ENCODE results near the gene FANCD2OS. TPM values are rescaled to one million over a fixed set of nuclear protein-coding genes. Genes with fewer than 3 reads are reported as not detected.
A peak's percentile ranks its signal among the peaks of the same experiment; 100 is the strongest.
"Not testable (repeated sequence)": the region's sequence is repeated elsewhere in the genome, so short reads cannot be mapped to it uniquely, and the experiment has no call there.

FANCD2OS gene
- total RNA-seq, 2 experiments from 2014 or later, result not detected

DNA sequence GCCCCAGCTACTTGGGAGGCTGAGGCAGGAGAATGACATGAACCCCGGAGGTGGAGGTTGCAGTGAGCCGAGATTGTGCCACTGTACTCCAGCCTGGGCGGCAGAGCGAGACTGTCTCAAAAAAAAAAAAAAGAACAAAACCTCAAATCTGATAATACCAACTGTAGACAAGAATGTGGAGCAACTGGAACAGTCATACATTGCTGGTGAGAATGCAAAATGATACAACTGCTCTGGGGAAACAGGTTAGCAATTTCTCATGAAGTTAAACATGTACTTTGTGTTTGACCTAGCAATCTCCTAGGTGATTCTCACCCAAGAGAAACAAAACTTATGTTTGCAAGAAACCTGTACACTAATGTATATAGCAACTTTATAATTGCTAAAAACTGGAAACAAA lies 29.1 kb upstream of the FANCD2OS start:
- no peak for ATAC-seq
- H3K36me3 Mint-ChIP-seq (ENCODE audit: low read depth), result peaks cover 1% of the 10 kb centered on the region
- intact Hi-C loops (cut with DNase I, micrococcal nuclease), result no loop called here
- ChIA-PET POLR2A (no interaction called here), CTCF (interaction anchor here (0.6 kb wide), 1 partner anchor 52 kb away, joined by 3 read pairs; no protein-coding TSS in a partner anchor)
- no peak for DNase-seq
- H3K27me3 Mint-ChIP-seq, result no peaks in the 10 kb centered on the region
- H3K4me3 Mint-ChIP-seq, result no peak overlapping the region
- H3K27ac Mint-ChIP-seq, result no peak overlapping the region
- peaks cover 2% of the 10 kb centered on the region for H3K9me3 Mint-ChIP-seq (ENCODE audit: low read depth)
- no peaks in the 10 kb centered on the region for H3K4me1 Mint-ChIP-seq

DNA sequence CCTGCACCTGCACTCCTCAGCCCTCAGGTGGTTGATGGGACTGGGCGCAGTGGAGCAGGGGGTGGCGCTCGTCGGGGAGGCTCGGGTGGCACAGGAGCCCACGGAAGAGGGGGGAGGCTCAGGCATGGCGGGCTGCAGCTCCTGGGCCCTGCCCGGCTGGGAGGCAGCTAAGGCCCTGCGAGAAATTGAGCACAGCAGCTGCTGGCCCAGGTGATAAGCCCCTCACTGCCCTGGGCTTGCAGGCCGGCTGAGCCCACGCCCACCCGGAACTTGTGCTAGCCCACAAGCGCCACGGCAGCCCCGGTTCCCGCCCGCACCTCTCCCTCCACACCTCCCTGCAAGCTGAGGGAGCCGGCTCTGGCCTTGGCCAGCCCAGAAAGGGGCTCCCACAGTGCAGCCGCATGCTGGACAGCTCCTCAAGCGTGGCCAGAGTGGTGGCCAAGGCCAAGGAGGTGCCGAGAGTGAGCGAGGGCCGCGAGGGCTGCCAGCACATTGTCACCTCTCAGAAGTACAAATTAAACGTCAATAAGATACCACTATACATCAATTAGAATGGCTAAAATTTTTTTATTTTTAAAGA lies 28.5 kb upstream of the FANCD2OS start:
- no peaks in the 10 kb centered on the region for H3K36me3 Mint-ChIP-seq (ENCODE audit: low read depth)
- H3K4me1 Mint-ChIP-seq, result no peaks in the 10 kb centered on the region
- no peak overlapping the region for H3K4me3 Mint-ChIP-seq
- intact Hi-C loops (cut with DNase I, micrococcal nuclease), result no loop called here
- H3K27ac Mint-ChIP-seq, result no peak overlapping the region
- DNase-seq, result no peak
- ChIA-PET CTCF (interaction anchor here (0.6 kb wide), 2 partner anchors 52 to 211 kb away, joined by 3 to 4 read pairs; no protein-coding TSS in a partner anchor), POLR2A (no interaction called here)
- no peaks in the 10 kb centered on the region for H3K27me3 Mint-ChIP-seq
- ATAC-seq, result no peak
- H3K9me3 Mint-ChIP-seq (ENCODE audit: low read depth), result peaks cover 2% of the 10 kb centered on the region

DNA sequence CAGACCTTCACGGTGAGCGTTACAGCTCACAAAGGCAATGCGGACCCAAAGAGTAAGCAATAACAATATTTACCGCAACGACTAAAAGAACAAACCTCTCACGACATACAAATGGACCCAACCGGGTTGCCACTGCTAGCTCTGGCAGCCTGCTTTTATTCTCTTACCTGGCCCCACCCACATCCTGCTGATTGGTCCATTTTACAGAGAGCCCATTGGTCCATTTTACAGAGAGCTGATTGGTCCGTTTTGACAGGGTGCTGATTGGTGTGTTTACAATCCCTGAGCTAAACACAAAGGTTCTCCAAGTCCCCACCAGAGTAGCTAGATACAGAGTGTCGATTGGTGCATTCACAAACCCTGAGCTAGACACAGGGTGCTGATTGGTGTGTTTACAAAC lies 27.8 kb upstream of the FANCD2OS start:
- ATAC-seq, result not testable (repeated sequence)
- CTCF ChIA-PET, result interaction anchor here (0.6 kb wide), 1 partner anchor 114 kb away, joined by 3 read pairs; no protein-coding TSS in a partner anchor

DNA sequence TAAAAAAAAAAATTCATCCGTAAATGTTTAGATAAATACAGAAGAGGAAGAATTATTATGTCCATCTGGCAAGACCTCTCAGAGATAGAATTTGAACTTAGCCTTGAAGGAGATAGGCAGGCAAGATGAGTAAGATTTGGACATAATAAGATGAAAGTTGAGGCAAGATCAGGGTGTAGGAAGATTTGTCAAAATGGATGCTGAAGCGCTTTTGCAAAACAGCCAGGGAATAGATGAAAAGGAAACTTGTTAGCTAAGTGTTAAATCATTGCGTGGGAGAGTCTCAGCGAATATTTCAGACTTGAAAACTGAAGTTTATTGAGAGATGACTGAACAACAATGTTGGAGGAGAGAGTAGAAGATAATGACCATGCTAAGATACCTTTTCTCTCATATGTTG lies 14.7 kb upstream of the FANCD2OS start:
- H3K36me3 Mint-ChIP-seq (ENCODE audit: low read depth), result peaks cover 70% of the 10 kb centered on the region
- H3K4me3 Mint-ChIP-seq, result no peak overlapping the region
- CTCF ChIA-PET, result interaction anchor here (0.7 to 1.0 kb wide), 3 partner anchors 19 to 109 kb away, joined by 3 to 5 read pairs (median 3); partner anchors contain the start of gene VHL
- H3K27ac Mint-ChIP-seq, result peak overlapping the region; percentile 84
- ATAC-seq (peak; percentile 61), DNase-seq (no peak)
- H3K27me3 Mint-ChIP-seq, result no peaks in the 10 kb centered on the region
- POLR2A ChIA-PET, result interaction anchor here (0.6 to 0.9 kb wide), 2 partner anchors 135 to 139 kb away, joined by 3 to 5 read pairs; no protein-coding TSS in a partner anchor
- H3K9me3 Mint-ChIP-seq (ENCODE audit: low read depth), result no peaks in the 10 kb centered on the region
- intact Hi-C loops (cut with DNase I, micrococcal nuclease), result no loop called here
- peaks cover 46% of the 10 kb centered on the region for H3K4me1 Mint-ChIP-seq

More for the DNA sequence above, 27.8 kb upstream of the FANCD2OS start:
- POLR2A ChIA-PET; H3K27me3 Mint-ChIP-seq; H3K27ac Mint-ChIP-seq; H3K4me1 Mint-ChIP-seq; H3K9me3 Mint-ChIP-seq (ENCODE audit: low read depth); H3K36me3 Mint-ChIP-seq (ENCODE audit: low read depth); H3K4me3 Mint-ChIP-seq; intact Hi-C loops (cut with DNase I, micrococcal nuclease): not testable (repeated sequence)
- peak; percentile 19 for DNase-seq

DNA sequence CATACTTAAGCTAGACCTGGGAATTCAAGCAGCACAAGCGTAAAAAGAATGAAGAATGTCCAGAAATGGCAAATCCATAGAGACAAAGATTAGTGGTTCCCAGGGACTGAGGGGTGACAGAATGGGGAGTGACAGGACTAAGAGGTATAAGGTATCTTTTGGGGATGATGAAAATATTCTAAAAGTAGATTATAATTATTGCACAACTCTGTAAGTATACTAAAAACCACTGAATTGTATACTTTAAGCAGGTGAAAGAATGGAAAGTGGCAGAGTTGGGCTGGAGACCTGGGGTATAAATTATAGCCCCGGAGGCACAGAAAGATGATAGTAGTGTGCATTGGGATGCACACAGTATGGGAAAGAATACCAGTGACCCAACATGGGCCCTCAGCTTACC lies 13.0 kb upstream of the FANCD2OS start:
- Mint-ChIP-seq H3K9me3 (ENCODE audit: low read depth) (no peaks in the 10 kb centered on the region), H3K27ac (no peak overlapping the region), H3K27me3 (no peaks in the 10 kb centered on the region), H3K4me1 (peaks cover 58% of the 10 kb centered on the region), H3K36me3 (ENCODE audit: low read depth) (peaks cover 64% of the 10 kb centered on the region), H3K4me3 (no peak overlapping the region)
- intact Hi-C loops (cut with DNase I, micrococcal nuclease), result no loop called here
- ChIA-PET CTCF (interaction anchor here (1.0 kb wide), 1 partner anchor 140 kb away, joined by 3 read pairs; no protein-coding TSS in a partner anchor), POLR2A (interaction anchor here (0.5 kb wide), 1 partner anchor 143 kb away, joined by 5 read pairs; no protein-coding TSS in a partner anchor)
- ATAC-seq, result no peak
- DNase-seq, result no peak

DNA sequence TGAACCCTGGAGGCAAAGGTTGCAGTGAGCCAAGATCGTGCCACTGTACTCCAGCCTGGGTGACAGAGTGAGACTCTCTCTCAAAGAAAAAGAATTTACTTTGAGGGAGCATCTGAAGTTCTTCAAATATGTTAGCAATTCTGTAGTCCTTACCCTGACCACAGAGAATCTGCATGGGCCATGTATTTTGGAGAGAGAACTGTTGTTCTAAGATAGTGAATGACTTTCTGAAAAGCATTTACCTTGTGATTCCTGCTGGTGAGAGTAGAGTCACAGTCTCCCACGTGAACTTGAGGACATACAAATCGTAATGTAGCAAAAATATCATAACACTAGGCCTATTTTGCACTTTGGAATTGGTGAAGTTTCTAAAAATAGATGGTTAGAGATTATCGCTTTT lies 11.3 kb upstream of the FANCD2OS start:
- no peak for DNase-seq
- ChIA-PET CTCF (no interaction called here), POLR2A (interaction anchor here (0.6 kb wide), 1 partner anchor 184 kb away, joined by 7 read pairs; no protein-coding TSS in a partner anchor)
- H3K4me3 Mint-ChIP-seq, result no peak overlapping the region
- H3K36me3 Mint-ChIP-seq (ENCODE audit: low read depth), result peaks cover 56% of the 10 kb centered on the region
- intact Hi-C loops (cut with DNase I, micrococcal nuclease), result loop anchor here in 1 of 2 experiments (5.0 kb wide), 2 partner anchors 108 to 123 kb away; no protein-coding TSS in a partner anchor
- peaks cover 57% of the 10 kb centered on the region for H3K4me1 Mint-ChIP-seq
- no peaks in the 10 kb centered on the region for H3K9me3 Mint-ChIP-seq (ENCODE audit: low read depth)
- no peak for ATAC-seq
- H3K27me3 Mint-ChIP-seq, result no peaks in the 10 kb centered on the region
- H3K27ac Mint-ChIP-seq, result peak overlapping the region; percentile 13

DNA sequence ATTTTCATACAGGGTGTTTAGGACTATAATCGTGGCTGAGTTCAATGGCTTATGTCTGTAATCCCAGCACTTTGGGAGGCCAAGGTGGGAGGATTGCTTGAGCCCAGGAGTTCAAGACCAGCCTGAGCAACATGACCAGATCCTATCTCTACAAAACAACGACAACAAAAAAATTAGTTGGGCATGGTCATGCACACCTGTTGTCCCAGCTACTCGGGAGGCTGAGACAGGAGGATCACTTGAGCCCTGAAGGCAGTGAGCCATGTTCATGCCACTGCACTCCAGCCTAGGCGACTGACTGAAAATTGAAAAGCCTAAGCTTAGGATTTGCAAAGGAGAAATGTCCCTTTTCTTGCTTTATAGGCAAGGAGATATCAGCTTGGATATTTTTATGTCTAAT lies 8.9 kb upstream of the FANCD2OS start:
- ChIA-PET POLR2A (interaction anchor here (0.7 to 1.5 kb wide), 2 partner anchors 10 to 152 kb away, joined by 3 to 9 read pairs; no protein-coding TSS in a partner anchor), CTCF (interaction anchor here (0.6 to 1.9 kb wide), 5 partner anchors 13 to 147 kb away, joined by 3 to 7 read pairs (median 4); no protein-coding TSS in a partner anchor)
- no peaks in the 10 kb centered on the region for H3K9me3 Mint-ChIP-seq (ENCODE audit: low read depth)
- H3K4me1 Mint-ChIP-seq, result peaks cover 43% of the 10 kb centered on the region
- intact Hi-C loops (cut with DNase I, micrococcal nuclease), result loop anchor here in 1 of 2 experiments (5.0 kb wide), 2 partner anchors 110 to 125 kb away; no protein-coding TSS in a partner anchor
- H3K36me3 Mint-ChIP-seq (ENCODE audit: low read depth), result peaks cover 41% of the 10 kb centered on the region
- ATAC-seq (no peak), DNase-seq (no peak)
- peak overlapping the region; percentile 96 for H3K4me3 Mint-ChIP-seq
- H3K27ac Mint-ChIP-seq, result peak overlapping the region; percentile 92
- no peaks in the 10 kb centered on the region for H3K27me3 Mint-ChIP-seq

DNA sequence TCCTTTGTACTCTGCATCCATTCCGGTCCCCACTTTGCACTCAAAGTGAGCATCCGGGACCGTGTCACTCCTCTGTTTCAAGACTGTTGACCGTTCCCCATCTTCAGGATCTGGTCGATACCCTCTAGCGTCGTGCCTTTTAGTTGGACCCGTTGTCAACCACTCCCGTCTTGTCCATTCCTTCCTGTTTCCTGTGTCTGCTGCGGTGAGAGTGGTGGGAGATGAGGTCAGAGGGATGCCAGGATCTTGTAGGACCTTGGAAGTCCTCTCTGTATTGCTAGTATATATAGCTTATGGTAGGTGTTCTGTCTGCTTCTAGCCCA lies 8.0 kb upstream of the FANCD2OS start:
- ATAC-seq, result peak; percentile 20
- DNase-seq, result no peak
- H3K4me1 Mint-ChIP-seq, result peaks cover 40% of the 10 kb centered on the region
- peak overlapping the region; percentile 96 for H3K4me3 Mint-ChIP-seq
- peak overlapping the region; percentile 92 for H3K27ac Mint-ChIP-seq
- CTCF ChIA-PET, result interaction anchor here (0.6 to 1.9 kb wide), 3 partner anchors 134 to 149 kb away, joined by 5 to 7 read pairs (median 5); no protein-coding TSS in a partner anchor
- H3K27me3 Mint-ChIP-seq, result no peaks in the 10 kb centered on the region
- POLR2A ChIA-PET, result interaction anchor here (0.7 kb wide), 1 partner anchor 153 kb away, joined by 3 read pairs; no protein-coding TSS in a partner anchor
- H3K36me3 Mint-ChIP-seq (ENCODE audit: low read depth), result peaks cover 38% of the 10 kb centered on the region
- no peaks in the 10 kb centered on the region for H3K9me3 Mint-ChIP-seq (ENCODE audit: low read depth)
- intact Hi-C loops (cut with DNase I, micrococcal nuclease), result loop anchor here in 1 of 2 experiments (5.0 kb wide), 2 partner anchors 111 to 126 kb away; no protein-coding TSS in a partner anchor

DNA sequence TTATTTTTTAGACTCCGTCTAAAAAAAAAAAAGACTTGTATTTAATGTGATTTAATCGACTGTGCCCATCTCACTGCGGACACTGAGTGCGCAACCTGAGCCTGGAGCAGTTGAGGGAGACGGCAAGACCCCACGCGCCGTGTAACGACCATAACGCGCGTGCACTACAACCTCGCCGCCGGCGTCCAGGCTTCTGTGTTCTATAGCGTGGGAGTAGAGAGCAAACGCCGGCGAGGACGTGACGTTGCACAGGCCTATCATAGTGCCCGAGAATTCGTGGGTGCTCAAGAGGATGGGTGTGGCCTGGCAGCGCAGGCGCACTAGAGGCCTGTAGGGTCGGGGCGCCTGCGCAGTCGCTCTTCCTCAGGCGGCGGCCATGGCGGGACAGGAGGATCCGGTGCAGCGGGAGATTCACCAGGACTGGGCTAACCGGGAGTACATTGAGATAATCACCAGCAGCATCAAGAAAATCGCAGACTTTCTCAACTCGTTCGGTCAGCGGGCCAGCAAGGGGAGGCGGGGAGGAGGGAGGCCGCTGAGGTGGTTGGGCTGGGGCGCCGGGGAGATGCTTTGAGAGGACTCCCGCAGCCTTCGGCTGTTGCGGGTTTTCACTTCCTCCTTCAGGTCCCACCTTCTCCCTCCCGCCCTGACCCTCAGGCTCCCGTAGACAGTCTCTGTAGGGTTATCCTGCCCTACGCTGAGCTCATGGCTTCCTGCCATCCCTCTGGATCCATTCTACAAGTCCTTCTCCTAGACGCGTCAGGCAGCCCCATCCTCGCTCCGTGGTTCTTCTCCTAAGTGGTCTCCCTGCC lies 7.5 kb upstream of the FANCD2OS start, which contains the start of gene BRK1:
Gene BRK1 (plus strand): TSS at position 350 of the 812 bp plus-strand sequence. CDS start 27 bp downstream, at position 377.
- H3K9me3 Mint-ChIP-seq (ENCODE audit: low read depth), result no peaks in the 10 kb centered on the region
- CTCF ChIA-PET, result interaction anchor here (0.6 to 1.3 kb wide), 2 partner anchors 135 to 150 kb away, joined by 5 read pairs; no protein-coding TSS in a partner anchor
- H3K4me3 Mint-ChIP-seq, result peak within 1 kb of the TSS; percentile 96
- peak; percentile 98 for DNase-seq
- intact Hi-C loops (cut with DNase I, micrococcal nuclease), result loop anchor here (1.0 to 5.0 kb wide), 17 partner anchors 26 to 719 kb away; partner anchors contain the start of genes JAGN1 (in 2 of the 2), SEC13 (in 2 of the 2), EMC3 (in 1 of the 2) and FANCD2 (in 1 of the 2)
- ATAC-seq, result peak; percentile 98
- H3K27me3 Mint-ChIP-seq, result no peaks in the 10 kb centered on the region
- H3K36me3 Mint-ChIP-seq (ENCODE audit: low read depth), result peaks cover 32% of the 10 kb centered on the region
- peaks cover 35% of the 10 kb centered on the region for H3K4me1 Mint-ChIP-seq
- POLR2A ChIA-PET, result interaction anchor here (0.5 to 0.6 kb wide), 2 partner anchors 113 to 134 kb away, joined by 3 to 7 read pairs; no protein-coding TSS in a partner anchor
- H3K27ac Mint-ChIP-seq, result peak within 1 kb of the TSS; percentile 92

DNA sequence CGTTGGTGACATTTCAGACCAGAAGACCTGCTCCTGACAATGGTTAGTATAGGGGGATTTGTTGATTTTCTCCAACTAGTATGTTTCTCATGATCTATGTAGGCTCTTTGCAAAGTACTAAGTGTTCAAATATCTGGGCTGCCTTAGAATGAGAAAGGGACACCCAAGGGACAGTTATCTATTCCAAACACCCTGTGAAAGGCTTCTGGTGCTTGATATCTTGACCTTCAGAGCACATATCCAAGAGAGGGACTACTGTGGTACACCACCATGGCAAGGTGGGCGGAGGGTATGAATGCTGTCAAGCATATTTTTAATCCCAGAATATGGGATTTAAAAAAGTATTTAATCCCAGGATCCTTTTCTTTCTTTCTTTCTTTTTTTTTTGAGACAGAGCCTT lies 1.1 kb downstream of the FANCD2OS start:
- DNase-seq (no peak), ATAC-seq (no peak)
- Mint-ChIP-seq H3K36me3 (ENCODE audit: low read depth) (peaks cover 4% of the 10 kb centered on the region), H3K9me3 (ENCODE audit: low read depth) (no peaks in the 10 kb centered on the region), H3K4me3 (no peak overlapping the region), H3K27me3 (no peaks in the 10 kb centered on the region), H3K4me1 (no peaks in the 10 kb centered on the region), H3K27ac (no peak overlapping the region)
- intact Hi-C loops (cut with DNase I, micrococcal nuclease), result no loop called here
- ChIA-PET POLR2A (no interaction called here), CTCF (no interaction called here)

DNA sequence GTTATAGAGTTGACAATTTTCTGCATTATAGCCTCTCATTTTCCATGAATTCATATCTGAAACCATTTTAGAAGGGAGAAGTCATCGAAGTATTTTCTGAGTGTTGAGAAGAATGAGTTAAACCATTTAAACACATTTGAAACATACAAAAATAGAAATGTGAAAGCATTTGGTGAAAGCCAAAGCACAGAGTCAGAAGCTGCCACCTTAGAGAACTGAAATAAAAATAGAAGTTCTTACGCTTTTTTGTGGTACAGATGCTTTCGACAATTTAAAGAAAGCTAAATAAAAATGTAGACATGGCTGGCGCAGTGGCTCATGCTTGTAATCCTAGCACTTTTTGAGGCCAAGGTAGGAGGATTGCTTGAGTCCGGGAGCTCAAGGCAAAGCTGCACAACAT lies 9.0 kb downstream of the FANCD2OS start:
- ATAC-seq, result no peak
- no peak for DNase-seq
- H3K27ac Mint-ChIP-seq, result no peak overlapping the region
- H3K27me3 Mint-ChIP-seq, result no peaks in the 10 kb centered on the region
- no peaks in the 10 kb centered on the region for H3K4me1 Mint-ChIP-seq
- POLR2A ChIA-PET, result no interaction called here
- H3K9me3 Mint-ChIP-seq (ENCODE audit: low read depth), result no peaks in the 10 kb centered on the region
- CTCF ChIA-PET, result no interaction called here
- no peak overlapping the region for H3K4me3 Mint-ChIP-seq
- intact Hi-C loops (cut with DNase I, micrococcal nuclease), result loop anchor here in 1 of 2 experiments (5.0 kb wide), 1 partner anchor 37 kb away; no protein-coding TSS in a partner anchor
- peaks cover 35% of the 10 kb centered on the region for H3K36me3 Mint-ChIP-seq (ENCODE audit: low read depth)

Measured in activated CD4-positive, alpha-beta T cell treated with anti-CD3 and anti-CD28 coated beads for 36 hours (primary cell).